GM12878 (cell line): ENCODE data around the gene RGS11.

Experiments used
- CHD1 ChIP-seq: IDR thresholded peaks from 2 replicates; pipeline ENCODE4 v1.6.1; 2012; ENCODE audit warnings: low read depth, low read length, improper control_type of control experiment
- ETV6 ChIP-seq, 2 experiments: fragments of 450-650 bp in 1 of 2; IDR thresholded peaks in 1 of 2; conservative IDR thresholded peaks in 1 of 2; 2 replicates each; pipeline ENCODE4 v1.6.1; 2014; ENCODE audit warnings: antibody characterized with exemption in 1 of 2, borderline replicate concordance in 1 of 2, low read depth in 1 of 2, mild to moderate bottlenecking in 1 of 2, moderate library complexity in 1 of 2
- JUND ChIP-seq: IDR thresholded peaks from 2 replicates; pipeline ENCODE4 v1.6.1; 2012; ENCODE audit warnings: low read depth, mild to moderate bottlenecking, low read length, improper control_type of control experiment, moderate library complexity
- NR2C2 ChIP-seq: IDR thresholded peaks from 2 replicates; pipeline ENCODE4 v1.6.1; 2011; ENCODE audit warnings: borderline replicate concordance, low read depth; ENCODE audit not compliant: control insufficient read depth, insufficient read length
- PAX5 ChIP-seq: IDR thresholded peaks from 2 replicates; pipeline ENCODE4 v1.6.1; 2011; ENCODE audit warnings: low read depth, low read length, borderline replicate concordance
- POLR2A ChIP-seq: IDR thresholded peaks from 2 replicates; pipeline ENCODE4 v1.6.1; 2011; ENCODE audit warnings: low read depth, mild to moderate bottlenecking, low read length
- POLR2AphosphoS5 ChIP-seq: IDR thresholded peaks from 2 replicates; pipeline ENCODE4 v1.6.1; 2011; ENCODE audit warnings: mild to moderate bottlenecking, low read length, inconsistent platforms
- RAD21 ChIP-seq: IDR thresholded peaks from 2 replicates; pipeline ENCODE4 v1.6.1; 2011; ENCODE audit warnings: mild to moderate bottlenecking, low read depth, low read length, moderate library complexity; ENCODE audit not compliant: insufficient read depth
- RFX5 ChIP-seq: IDR thresholded peaks from 2 replicates; pipeline ENCODE4 v1.6.1; 2011; ENCODE audit warnings: low read depth, low read length, improper control_type of control experiment
- SMC3 ChIP-seq: IDR thresholded peaks from 2 replicates; pipeline ENCODE4 v1.6.1; 2011; ENCODE audit warnings: low read length, improper control_type of control experiment, borderline replicate concordance
- SP1 ChIP-seq: IDR thresholded peaks from one replicate; pipeline ENCODE4 v1.6.1; 2011; ENCODE audit warnings: low read depth, low read length
- TCF7 ChIP-seq: IDR thresholded peaks from 2 replicates; pipeline ENCODE4 v1.6.1; 2014; ENCODE audit warnings: antibody characterized with exemption, borderline replicate concordance
- TF ChIP-seq, protein P1 (sequence below): IDR thresholded peaks from 2 replicates; pipeline ENCODE4 v1.6.1; 2011; ENCODE audit warnings: borderline replicate concordance, low read depth, mild to moderate bottlenecking, moderate library complexity, mixed read lengths, low read length; ENCODE audit not compliant: insufficient read depth; ENCODE audit errors: extremely low read length
- TF ChIP-seq, protein P2 (sequence below), 3 experiments: IDR thresholded peaks in 2 of 3; conservative IDR thresholded peaks in 1 of 3; 2 replicates each; pipeline ENCODE4 v1.5.1; 2011; ENCODE audit warnings: low read depth in 3 of 3, low read length in 3 of 3, mild to moderate bottlenecking in 3 of 3, control low read depth in 2 of 3, moderate library complexity in 2 of 3, inconsistent platforms in 1 of 3, mixed read lengths in 1 of 3; ENCODE audit not compliant: control insufficient read depth in 2 of 3, insufficient read depth in 1 of 3; ENCODE audit errors: extremely low read depth in 1 of 3

GRCh38 chr16:324451-325334 lies 48.9 kb upstream of the RGS11 start:
- TF ChIP-seq, protein P1, sequence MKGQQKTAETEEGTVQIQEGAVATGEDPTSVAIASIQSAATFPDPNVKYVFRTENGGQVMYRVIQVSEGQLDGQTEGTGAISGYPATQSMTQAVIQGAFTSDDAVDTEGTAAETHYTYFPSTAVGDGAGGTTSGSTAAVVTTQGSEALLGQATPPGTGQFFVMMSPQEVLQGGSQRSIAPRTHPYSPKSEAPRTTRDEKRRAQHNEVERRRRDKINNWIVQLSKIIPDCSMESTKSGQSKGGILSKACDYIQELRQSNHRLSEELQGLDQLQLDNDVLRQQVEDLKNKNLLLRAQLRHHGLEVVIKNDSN, result no peak
- peak; percentile 31 for TF ChIP-seq SP1
- TF ChIP-seq TCF7, result no peak
- no peak for TF ChIP-seq SMC3
- TF ChIP-seq ETV6 (conservative IDR thresholded peaks at IDR 0.05 in 1 of 2, IDR thresholded peaks at IDR 0.05 in 1 of 2; ENCODE audit: borderline replicate concordance in 1 of 2, low read depth in 1 of 2), result no peak
- no peak for TF ChIP-seq NR2C2
- no peak for TF ChIP-seq POLR2AphosphoS5
- TF ChIP-seq, protein P2, sequence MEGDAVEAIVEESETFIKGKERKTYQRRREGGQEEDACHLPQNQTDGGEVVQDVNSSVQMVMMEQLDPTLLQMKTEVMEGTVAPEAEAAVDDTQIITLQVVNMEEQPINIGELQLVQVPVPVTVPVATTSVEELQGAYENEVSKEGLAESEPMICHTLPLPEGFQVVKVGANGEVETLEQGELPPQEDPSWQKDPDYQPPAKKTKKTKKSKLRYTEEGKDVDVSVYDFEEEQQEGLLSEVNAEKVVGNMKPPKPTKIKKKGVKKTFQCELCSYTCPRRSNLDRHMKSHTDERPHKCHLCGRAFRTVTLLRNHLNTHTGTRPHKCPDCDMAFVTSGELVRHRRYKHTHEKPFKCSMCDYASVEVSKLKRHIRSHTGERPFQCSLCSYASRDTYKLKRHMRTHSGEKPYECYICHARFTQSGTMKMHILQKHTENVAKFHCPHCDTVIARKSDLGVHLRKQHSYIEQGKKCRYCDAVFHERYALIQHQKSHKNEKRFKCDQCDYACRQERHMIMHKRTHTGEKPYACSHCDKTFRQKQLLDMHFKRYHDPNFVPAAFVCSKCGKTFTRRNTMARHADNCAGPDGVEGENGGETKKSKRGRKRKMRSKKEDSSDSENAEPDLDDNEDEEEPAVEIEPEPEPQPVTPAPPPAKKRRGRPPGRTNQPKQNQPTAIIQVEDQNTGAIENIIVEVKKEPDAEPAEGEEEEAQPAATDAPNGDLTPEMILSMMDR (IDR thresholded peaks at IDR 0.05 in 2 of 3, conservative IDR thresholded peaks at IDR 0.05 in 1 of 3; ENCODE audit: control insufficient read depth in 2 of 3, extremely low read depth in 1 of 3, insufficient read depth in 1 of 3, low read depth in 3 of 3, low read length in 3 of 3), result peak in 1 of 3 experiments; percentile 12; a peak in 1 of 6 replicates
- TF ChIP-seq PAX5, result no peak
- no peak for TF ChIP-seq JUND
- no peak for TF ChIP-seq RAD21
- no peak for TF ChIP-seq POLR2A
- no peak for TF ChIP-seq RFX5
- no peak for TF ChIP-seq CHD1
